NCI-H526 treated with DMSO at 0.1 percent for 48 hours (cell line): ENCODE data around the gene BBC3.
"Not testable (repeated sequence)": the region's sequence is repeated elsewhere in the genome, so short reads cannot be mapped to it uniquely, and the experiment has no call there.

Experiments used
- DNase-seq: peaks from one replicate; lab custom pipeline; 2025; lab: John Stamatoyannopoulos, UW

BBC3 gene, protein sequence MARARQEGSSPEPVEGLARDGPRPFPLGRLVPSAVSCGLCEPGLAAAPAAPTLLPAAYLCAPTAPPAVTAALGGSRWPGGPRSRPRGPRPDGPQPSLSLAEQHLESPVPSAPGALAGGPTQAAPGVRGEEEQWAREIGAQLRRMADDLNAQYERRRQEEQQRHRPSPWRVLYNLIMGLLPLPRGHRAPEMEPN

DNA sequence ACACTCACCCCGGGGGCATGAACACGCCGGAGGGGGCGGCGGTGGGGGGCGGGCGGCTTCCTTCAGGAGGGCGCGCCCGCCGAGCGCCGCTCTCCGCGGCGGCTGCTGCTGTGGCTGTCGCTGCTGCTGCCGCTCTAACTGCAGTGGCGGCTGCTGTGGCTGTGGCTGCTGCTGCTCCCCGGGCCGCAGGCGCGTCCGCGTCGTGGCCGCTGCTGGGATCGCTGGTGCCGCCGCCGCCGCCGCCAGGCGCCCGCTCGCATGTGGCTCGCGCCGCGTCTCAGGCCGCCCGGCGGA is at the start of gene BBC3:
Gene BBC3 (minus strand): TSS at position 279 of the 294 bp plus-strand sequence. CDS start 2,768 bp downstream, outside the sequence.
- DNase-seq = no peak

DNA sequence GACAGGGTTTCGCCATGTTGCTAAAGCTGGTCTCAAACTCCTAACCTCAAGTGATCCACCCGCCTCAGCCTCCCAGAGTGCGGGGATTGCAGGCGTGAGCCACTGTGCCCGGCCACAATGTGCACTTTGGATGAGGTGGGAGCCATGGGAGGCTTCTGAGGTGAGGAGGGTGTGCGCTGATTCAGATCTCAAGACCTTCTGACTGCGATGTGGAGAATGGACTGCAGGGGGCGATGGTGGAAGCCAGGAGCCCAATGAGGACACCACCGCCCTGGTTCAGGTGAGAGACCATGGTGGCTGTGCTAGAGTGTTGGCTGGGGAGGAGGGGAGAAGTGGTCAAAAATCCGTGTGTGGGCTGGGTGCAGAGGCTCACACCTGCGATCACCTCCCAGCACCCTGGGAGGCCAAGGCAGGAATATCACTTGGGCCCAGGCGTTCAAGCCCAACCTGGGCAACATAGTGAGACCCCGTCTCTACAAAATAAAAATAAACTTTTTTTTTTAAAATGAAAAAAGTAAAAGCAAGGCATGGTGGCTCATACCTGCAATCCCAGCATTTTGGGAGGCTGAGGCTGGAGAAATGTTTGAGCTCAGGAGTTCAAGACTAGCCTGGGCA is 49.3 kb upstream of the BBC3 start:
- DNase-seq = no peak

DNA sequence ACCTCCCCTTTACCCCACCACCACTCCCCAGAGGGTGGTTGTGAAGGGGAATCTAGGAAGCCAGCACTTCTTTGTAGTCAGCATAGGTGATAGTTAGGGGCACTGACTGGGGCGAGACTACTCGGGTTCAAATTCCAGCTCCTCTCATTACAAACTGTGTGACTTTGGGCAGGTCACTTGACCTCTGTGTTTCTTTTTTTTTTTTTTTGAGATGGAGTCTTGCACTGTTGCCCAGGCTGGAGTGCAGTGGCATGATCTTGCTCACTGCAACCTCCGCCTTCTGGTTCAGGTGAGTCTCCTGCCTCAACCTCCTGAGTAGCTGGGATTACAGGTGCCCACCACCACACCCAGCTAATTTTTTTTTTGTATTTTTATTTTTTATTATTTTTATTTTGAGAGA is 45.5 kb upstream of the BBC3 start:
- not testable (repeated sequence) for DNase-seq

DNA sequence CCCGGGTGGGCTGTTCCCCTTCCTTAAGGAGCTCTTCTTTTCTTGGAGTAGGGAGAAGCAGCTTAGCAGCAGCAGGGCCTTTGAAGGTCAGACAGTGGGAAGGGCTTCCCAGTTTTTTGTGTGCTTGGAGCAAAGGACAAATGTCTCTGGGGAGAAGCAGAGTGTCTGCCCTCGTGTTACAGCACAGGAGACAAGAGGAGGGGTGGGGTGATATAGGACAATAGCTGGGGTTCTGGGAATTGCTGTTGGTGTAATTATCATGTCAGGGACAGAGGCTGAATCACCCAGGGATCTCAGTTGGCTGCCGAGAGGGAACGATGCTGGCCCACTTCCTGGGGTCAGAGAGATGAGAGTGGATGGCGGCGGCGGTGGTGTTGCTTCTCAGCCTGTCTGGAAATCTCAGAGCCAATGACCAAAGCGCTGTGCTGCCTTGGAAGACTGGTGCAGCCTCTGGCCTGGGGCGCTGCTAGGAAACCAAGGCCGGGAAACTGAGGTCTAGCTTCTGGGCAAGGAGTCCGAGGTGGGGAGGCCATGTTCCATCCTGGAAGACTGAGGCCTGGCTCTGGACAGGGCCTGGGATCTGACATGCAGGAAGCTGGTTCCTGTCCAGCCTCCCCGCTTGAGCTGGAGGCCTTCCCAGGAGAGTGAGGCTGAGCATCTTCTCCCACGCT is 44.9 kb upstream of the BBC3 start:
- no peak for DNase-seq

DNA sequence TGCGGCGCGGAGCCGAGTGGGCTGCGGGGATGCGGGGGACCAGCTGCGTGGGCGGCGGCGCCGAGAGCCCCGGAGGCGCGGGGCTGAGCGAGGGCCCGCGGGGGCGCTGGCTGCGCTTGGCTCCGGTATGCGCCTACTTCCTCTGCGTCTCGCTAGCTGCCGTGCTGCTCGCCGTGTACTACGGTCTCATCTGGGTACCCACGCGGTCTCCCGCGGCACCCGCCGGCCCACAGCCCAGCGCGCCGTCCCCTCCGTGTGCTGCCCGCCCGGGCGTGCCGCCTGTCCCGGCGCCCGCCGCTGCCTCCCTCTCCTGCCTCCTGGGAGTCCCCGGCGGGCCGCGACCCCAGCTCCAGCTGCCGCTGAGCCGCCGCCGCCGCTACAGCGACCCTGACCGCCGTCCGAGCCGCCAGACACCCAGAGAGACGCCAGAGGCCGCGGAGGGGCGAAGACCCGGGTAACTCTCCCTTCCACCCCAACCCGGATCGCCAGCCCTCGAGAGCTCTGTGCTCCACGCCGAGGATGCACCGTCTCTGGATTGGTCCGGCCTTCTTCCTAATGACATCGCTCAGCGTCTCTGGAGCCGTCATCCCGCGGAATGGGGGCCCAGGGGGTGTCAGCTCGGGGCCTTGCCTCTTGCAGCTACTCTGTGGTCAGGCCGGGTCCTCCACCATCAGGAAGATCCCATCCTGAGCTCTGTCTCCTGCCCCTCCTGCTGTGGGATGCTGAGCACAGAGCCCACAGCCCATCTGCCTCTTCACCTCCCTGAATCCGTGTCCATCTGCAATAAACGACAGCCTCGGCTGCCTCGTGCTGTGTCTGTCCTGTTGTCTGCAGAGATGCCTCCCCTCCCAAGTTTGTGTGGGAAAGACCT is 44.1 kb upstream of the BBC3 start:
- DNase-seq = no peak

DNA sequence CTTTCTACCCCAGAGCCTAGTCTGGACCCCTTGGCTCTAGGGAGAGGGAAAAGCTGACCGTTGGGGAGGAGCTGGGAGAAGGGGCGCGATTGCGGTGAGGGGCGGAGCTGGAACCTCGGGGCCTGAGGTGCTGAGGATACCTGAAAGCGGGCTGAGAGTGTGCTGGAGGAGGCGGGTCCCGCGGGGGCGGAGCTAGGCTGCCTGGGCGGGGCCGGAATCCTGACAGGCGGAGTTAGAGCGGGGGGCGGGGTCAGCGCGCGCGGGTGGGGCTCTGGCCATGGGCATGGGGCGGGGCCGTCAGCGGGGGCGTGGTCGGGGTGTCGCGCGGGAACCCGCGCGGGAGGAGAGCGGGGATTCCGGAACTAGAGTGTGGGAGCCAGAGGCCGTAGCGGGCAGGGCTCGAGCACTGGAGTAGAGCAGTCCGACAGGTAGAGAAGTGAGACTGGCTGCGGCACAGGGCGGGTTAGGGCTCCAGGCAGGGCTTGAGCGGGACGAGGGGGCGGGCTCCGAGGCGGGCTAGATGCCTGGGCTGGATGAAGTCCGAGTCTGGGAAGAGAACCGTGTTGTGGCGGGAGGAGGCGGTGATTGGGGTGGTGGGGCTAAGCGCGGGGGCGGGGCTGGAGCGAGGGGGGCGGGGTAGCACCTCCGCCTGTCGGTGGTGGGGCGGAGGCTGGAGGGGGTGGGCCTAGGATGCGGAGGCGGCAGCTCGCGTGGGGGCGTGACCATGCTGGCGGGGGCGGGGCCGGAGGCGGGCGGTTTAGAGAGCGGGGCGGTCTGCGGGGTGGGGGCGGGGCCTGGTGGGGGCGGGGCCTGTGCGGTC is 43.3 kb upstream of the BBC3 start, which contains the start of gene INAFM1:
Gene INAFM1 (plus strand): TSS at position 815 of the 820 bp plus-strand sequence. CDS start 35 bp downstream, outside the sequence.
- peak; percentile 79 for DNase-seq

DNA sequence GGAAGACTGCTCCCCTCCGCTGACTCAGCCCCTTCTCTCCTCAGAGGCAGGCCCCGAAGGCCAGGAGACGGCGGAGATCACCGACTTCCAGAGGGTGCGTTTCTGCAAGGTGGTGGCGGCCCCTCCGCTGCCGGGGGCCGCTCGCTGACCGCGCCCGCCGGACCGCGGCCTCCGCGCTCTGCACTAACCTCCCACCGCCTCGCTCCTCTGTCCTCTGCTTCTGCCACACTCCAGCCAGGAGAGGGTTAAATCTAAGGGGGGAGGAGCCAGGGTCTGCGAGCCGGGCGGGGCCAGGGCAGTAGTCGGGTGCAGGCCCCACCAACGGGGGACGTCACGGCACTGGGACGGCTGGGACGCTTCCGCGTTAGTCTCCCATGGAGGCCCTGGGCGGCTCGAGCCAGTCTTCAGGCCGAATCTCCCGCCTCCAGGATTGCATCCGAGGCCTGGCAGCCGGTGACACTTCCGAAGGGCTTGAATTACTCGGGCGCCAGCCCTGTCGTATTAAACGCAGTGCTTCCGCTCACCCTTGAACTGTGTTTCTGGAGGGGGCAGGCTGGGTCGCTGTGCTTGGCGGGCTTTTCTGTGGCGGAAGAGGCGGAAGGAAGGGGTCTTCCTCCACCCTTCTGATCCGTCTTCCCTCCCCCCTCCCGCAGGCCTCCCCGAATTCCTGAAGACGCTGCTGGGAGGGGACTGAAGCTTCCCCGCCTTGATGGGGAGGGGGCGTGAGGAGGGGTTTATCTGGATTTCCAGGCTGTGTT is 42.5 kb upstream of the BBC3 start:
- DNase-seq = peak; percentile 75

DNA sequence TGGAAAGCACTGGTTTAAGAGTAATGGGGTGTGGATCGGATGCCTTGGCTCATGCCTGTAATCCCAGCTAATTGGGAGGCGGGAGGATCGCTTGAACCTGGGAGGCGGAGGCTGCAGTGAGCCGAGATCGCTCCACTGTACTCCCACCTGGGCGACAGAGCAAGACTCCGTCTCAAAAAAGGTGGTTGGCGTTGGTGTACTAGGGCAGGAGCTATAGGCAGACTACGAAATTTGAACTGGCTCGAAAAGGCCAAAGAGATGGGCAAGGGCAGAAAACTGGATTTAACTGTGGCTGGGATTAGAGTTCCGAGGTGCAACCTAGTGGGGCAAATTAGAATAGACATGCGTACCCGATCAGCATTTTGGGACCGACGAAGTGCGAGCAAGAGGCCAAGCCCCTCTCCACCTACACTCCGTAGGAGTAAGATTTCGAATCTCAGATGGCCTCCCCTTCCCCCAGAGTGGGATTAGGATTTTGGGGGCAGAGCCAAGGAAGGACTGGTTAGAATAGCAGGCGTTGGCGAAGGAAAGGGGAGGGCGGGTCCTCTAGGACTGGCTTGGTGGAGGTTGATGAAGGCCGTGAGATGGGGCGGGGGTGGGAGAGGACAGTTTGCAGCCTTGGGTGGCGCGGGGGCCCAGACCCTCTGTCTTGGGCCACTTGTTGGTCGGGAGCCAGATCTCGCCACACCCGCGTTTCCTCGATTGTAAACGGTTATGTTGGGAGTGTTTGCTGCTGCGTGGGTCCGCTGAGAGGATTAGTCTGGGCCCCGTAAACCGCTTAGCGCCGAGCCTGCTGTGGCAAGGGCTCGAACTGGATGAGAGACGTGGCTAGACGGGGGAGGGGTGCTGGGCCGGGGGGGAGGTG is 41.7 kb upstream of the BBC3 start:
- no peak for DNase-seq

DNA sequence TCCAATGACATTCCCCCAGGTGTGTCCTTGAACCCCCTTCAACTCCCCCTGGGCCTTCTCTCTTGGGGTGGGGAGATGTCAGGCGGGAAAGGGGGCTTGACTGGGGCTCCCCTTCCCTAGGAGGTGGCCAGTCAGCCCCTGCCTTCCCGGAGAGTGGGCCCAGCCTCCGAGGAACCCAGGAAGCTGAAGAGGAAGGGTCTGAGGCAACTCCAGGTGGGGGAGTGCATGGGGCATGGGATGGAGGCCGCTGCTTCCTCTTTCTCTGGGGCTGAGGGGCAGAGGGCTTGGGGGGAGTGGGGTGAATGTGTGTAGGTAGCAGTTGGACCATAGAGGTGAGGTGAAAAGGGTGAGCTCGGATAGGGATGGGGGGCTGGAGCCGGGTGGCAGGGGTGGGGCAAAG is 41.0 kb upstream of the BBC3 start:
- no peak for DNase-seq

DNA sequence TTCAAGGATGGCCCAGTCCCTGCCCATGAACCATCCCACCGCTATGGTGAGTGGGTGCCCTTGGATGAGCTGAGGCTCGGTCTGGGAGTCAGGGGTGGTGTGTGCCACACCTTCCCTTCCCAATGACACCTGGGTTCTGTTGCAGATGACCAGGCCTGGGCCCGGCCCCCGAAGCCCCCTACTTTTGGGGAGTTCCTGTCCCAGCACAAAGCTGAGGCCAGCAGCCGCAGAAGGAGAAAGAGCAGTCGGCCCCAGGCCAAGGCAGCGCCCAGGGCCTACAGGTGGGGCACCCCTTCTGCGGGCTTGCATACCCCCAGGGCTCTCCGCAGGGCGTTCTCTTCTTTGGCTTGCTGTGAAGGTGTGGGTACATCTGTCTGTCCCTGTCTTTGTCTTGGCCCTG is 39.4 kb upstream of the BBC3 start:
- no peak for DNase-seq

DNA sequence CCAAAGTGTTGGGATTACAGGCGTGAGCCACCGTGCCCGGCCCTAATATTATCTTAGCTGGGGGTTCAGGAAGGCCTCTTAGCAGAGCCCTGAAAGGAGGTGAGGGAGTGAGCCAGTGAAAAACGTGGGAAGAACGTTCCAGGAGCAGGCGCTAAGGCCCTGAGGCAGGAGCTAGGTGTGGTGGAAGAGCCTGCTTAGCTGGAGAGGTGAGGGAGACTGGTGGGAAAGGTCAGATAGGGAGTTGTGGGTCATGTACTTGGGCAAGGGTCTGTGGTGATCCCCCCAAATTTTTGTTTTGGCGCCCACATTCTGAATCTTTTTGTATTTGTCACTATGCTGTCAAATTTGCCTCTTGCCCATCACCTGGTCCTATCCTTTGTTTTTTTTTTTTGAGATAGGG is 38.6 kb upstream of the BBC3 start:
- no peak for DNase-seq

DNA sequence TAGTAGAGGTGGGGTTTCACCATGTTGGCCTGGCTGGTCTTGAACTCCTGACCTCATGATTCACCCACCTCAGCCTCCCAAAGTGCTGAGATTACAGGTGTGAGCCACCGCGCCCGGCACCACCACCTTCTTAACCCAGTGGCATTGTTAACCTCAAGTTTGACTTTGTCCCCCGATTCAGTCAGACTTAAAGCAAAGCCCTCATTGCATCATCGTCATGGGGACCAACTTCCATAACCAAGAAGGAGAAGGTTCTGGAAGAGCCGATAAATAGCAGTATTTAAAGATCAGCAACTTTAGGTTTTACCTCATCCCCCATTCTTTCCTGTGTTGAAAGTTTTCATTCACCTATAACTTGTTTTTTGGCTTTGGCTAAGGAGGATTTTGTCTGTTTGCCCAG is 37.0 kb upstream of the BBC3 start:
- DNase-seq = no peak

DNA sequence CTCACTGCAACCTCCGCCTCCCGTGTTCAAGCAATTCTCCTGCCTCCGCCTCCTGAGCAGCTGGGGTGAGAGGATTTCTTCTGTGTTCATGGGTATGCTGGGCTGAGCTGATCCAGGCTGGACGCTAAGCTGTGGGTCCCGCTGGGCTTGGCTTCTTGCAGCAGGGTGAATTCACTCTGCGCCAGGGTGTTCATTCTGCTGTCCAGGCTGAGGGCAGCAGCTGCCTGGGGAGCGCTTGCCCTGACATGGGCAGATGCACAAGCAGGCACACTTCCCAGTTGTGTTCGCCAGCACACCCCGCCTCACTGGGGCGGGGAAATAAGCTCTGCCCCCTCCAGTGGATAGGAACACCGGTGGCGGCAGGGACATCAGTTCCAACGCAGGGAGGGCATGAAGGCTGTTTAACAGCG is 36.4 kb upstream of the BBC3 start:
- DNase-seq = no peak

DNA sequence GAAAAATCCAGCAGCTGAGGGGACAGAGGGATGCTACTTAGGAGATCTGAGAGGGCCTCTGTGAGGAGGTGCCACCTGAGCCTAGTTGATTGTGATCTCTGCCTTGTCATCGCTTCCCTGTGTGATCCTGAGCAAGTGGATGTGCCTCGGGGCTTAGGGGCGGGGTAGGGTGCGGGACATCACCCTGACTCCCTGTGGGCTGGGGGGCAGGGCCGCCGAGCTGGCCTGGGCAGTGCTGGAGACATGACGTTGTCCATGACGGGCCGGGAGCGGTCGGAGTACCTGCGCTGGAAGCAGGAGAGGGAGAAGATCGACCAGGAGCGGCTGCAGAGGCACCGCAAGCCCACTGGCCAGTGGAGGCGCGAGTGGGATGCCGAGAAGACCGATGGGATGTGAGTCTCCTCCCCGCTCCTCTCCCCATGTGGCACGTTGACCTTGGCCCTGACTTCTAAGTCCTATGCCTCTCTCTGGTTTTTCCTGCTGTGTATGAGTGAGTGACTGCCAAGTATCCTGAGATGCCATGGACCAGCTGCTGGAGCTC is 35.5 kb upstream of the BBC3 start:
- DNase-seq = no peak

DNA sequence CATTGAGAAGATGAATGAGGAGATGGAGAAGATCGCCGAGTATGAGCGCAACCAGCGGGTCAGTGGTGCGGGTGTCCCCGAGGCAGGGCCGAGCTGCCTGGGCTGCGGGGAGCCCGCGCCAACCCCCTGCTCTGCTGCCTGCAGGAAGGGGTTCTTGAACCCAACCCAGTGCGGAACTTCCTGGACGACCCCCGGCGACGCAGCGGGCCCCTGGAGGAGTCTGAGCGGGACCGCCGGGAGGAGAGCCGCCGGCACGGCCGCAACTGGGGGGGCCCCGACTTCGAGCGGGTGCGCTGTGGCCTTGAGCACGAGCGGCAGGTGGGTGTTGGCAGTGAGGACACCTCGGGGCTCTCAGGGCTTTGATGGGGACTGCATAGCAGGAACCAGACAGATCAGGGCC is 33.6 kb upstream of the BBC3 start:
- DNase-seq = no peak

DNA sequence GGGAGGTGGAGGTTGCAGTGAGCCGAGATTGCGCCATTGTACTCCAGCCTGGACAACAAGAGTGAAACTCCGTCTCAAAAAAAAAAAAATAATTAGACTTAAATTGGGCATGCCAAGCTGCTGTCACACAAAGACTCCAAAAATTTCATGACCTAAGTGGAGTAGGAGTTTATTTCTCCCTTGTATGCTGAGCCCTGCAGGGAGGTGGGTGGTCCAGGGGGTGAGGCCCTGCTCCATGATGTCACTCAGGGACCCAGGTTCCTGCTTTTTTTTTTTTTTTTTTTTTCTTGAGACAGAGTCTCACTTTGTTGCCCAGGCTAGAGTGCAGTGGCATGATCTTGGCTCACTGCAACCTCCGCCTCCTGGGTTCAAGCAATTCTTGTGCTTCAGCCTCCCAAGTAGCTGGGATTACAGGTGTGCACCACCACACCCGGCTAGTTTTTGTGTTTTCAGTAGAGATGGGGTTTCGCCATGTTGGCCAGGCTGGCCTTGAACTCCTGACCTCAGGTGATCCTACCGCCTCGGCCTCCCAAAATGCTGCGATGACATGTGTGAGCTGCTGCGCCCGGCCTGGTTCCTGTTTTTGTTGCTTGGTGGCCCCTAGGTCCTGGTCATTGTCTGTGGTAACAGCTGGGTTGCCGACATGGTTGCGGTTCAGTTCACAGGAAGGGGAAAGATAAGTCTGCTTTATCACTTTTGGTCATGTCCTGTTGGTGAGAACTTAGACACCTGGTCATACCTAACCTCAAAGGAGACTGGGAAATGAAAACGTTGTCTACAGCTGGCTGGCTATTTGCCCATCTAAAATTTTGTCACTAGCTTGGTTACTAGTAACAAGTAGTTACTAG is 31.2 kb upstream of the BBC3 start:
- DNase-seq = not testable (repeated sequence)

DNA sequence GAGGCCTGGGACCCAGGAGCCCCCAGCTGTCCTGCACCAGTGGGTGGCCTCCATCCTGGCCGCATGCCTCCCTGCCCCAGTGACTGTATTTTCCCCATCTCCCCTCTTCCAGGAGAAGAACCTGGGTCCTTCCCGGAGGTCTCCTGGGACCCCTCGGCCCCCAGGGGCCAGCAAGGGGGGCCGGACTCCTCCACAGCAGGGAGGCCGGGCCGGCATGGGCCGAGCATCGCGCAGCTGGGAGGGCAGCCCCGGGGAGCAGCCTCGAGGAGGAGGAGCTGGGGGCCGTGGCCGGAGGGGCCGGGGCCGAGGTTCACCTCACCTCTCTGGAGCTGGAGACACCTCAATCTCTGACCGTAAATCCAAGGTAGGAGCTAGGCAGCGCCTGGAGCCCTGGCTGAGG is 29.5 kb upstream of the BBC3 start:
- DNase-seq = no peak

DNA sequence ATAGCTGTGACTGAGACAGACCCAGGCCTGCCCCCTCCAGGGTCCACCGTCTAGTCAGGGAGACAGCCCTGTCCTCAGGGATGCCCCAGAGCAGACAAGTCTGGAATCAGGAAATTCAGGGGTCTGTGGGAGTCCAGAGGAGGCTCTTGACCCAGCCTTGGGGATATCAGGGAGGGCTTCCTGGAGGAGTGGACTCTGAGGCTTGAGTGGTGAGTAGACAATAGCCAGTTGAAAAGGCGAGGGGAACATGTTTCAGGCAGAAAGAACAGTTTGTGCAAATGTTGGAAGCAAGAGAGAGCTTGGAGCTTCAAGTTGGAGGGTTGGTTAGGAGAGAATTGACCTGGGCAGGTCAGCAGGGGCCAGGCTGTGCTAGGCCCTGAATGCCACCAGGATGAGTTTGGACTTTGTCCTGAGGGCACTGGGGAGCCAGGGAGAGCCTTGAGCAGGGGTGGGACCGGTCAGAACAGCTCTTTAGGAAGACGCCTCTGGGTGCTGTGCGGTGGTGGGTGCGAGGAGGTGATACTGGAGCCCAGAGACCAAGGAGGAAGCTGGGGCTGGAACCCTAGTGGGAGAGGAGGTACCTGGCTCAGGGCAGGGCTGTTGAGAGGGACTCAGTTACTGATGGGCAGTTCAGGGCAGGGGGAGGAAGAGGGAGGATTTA is 28.0 kb upstream of the BBC3 start:
- DNase-seq = no peak
